SKM-1 treated with dmso at 0.1 percent for 144 hours (cell line): ENCODE data around the gene RASSF8.

Experiments
- DNase-seq: peaks from one replicate; lab custom pipeline; 2025; ENCODE audit not compliant: unreplicated experiment; lab: John Stamatoyannopoulos, UW

RASSF8 gene

GRCh38 chr12:26122681-26123481 is 164.4 kb downstream of the RASSF8 start:
- DNase-seq = no peak

DNA sequence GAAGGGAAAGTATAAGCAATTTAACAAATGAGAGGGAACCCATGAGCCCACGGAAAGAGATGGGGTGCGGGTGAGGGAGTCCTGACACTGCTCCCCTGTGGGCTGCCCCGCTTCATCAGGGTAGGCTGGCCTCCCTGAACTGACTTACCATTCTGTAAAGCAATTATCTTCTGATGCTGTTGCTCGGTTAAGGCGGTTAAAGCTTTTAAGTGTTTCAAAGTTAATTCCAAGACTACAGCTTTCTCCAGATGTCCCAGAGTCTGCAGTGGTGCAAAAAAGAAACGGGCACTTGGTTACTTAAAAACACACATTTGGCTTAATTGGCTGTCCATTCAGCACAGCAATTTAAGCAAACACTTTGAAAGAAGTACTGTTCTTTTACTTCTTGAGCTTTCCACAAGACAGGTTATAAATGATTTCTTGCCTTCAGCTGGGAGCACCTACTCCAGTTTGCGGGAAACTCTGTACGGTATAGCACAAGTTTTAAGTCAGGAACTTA is 165.0 kb downstream of the RASSF8 start:
- no peak for DNase-seq

- no peak for DNase-seq
These were observed 166.2 kb downstream of the RASSF8 start, which contains the start of gene BHLHE41 for GRCh38 chr12:26124446-26125399. BHLHE41 (minus strand) TSS chr12:26125037; CDS start chr12:26124779, 258 bp downstream.

DNA sequence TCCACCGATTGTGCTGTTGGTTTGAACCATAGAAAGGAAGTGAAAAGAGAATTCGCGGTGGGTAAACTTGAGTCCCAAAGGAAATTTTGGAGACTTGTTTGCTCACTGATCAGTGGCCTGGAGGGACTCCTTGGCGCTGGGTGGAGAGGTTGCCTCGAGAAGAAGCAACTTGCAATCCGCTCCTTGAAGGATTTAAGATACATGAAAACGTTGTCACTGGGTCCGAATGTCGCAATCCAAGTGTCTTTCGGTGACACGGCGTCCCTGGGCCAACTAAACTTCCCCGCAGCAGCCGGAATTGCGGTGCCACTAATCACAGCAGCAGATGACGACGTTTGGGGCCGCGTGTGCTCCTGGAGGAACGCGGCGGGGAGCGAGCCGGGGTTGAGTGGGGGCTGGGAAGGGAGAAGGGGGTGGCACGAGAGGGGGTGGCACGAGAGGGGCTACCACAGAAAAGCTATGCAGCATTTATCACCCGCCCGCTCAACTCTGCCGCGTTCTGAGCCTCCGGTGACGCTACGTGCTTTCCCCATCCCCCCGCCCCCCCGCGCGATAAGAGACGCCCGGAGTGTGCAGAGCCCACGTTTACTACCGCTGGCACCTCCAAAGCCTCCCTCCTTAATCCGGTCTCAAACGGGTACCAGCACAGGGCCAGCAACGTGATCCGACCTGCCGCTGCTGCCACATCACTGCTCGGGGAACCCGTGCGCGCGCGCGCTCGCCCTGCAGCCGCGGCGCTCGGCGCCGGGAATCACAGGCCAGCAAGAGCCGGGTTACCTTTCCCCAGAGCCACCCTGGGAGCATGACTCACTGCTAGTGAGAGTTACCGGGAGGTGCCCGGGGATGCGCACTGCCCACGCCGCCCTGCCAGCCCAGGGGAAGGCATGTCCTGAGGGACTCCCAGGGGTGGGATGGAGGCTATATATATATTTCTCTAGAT is 167.2 kb downstream of the RASSF8 start:
- no peak for DNase-seq

GRCh38 chr12:26126340-26127284 is 168.1 kb downstream of the RASSF8 start:
- DNase-seq = no peak

DNA sequence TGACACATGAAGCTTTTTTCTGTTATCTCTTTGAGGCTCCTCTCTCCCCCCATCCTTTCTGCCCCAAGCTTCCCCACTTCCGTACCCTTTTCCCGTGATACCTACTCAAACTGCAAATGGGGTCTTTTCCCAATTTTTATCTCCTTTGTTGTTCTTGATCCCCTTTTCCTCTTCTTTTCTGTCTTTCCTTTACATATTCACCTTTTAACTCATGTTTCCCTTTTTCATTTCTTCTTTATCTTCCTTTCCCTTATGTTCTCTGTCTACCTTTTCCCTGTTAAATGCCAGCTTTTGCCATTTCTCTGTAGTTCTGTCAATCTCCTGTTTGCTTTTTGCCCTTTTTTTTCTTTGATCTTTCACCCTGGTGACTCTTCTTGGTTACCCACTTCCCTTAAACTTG is 168.9 kb downstream of the RASSF8 start:
- no peak for DNase-seq

GRCh38 chr12:26128168-26128567 is 169.7 kb downstream of the RASSF8 start:
- DNase-seq = no peak
